ENCODE data around the gene IFFO2. TPM values are rescaled to one million over a fixed set of nuclear protein-coding genes. Genes with fewer than 3 reads are reported as not detected.

Gene IFFO2
- total and polyA plus RNA-seq, 2 experiments from 2014 or later: 0.71 to 7.5 TPM

GRCh38 chr1:18884727-18885126, 71.7 kb downstream of the IFFO2 start:
- Mint-ChIP-seq H3K9me3 (no peaks in the 10 kb centered on the region), H3K36me3 (ENCODE audit: low read depth) (peaks cover 8% of the 10 kb centered on the region; the same call in 2 of the 3 replicates), H3K27me3 (ENCODE audit: insufficient read depth, low read depth, poor library complexity) (peaks cover 3% of the 10 kb centered on the region), H3K4me1 (no peaks in the 10 kb centered on the region), H3K27ac (no peak overlapping the region), H3K4me3 (no peak overlapping the region; the same call in 2 of the 3 replicates)
- Histone ChIP-seq H3K4me1 (ENCODE audit: insufficient read depth) (peaks cover 4% of the 10 kb centered on the region; the same call in 1 of the 2 replicates), H3F3A (replicated peaks; ENCODE audit: low read depth) (no peaks in the 10 kb centered on the region), H3K27ac (ENCODE audit: low read depth) (no peak overlapping the region), H3K79me2 (replicated peaks; ENCODE audit: insufficient read depth) (no peaks in the 10 kb centered on the region), H2AFZ (no peak overlapping the region), H3K4me2 (no peak overlapping the region), H4K20me1 (replicated peaks; ENCODE audit: insufficient read depth) (no peaks in the 10 kb centered on the region), H3K4me3 (no peak overlapping the region), H3K9me2 (ENCODE audit: insufficient read depth) (no peaks in the 10 kb centered on the region), H3K27me3 (ENCODE audit: insufficient read depth) (no peaks in the 10 kb centered on the region), H3K36me3 (ENCODE audit: insufficient read depth) (no peaks in the 10 kb centered on the region)
- DNase-seq (ENCODE audit: low spot score) (no peak), ATAC-seq (no peak)
- TF ChIP-seq POLR2AphosphoS5 (IDR thresholded peaks at IDR 0.05; ENCODE audit: low read depth): no peak
- TF ChIP-seq JUNB (IDR thresholded peaks at IDR 0.05; ENCODE audit: unreplicated experiment): no peak
- TF ChIP-seq ZNF114 (CRISPR knock-in tag; IDR thresholded peaks at IDR 0.05): no peak
- TF ChIP-seq ETS1 (IDR thresholded peaks at IDR 0.05): no peak
- TF ChIP-seq CREB1 (CRISPR knock-in tag; IDR thresholded peaks at IDR 0.05; ENCODE audit: low read depth): no peak
- TF ChIP-seq EZH2 (IDR thresholded peaks at IDR 0.05; ENCODE audit: low read depth, unreplicated experiment): no peak
- no peak for TF ChIP-seq REST (IDR thresholded peaks at IDR 0.05; ENCODE audit: unreplicated experiment)
- no peak for TF ChIP-seq NANOG (IDR thresholded peaks at IDR 0.05; ENCODE audit: borderline replicate concordance)
- no peak for TF ChIP-seq ZNF462 (CRISPR knock-in tag; IDR thresholded peaks at IDR 0.05)
- TF ChIP-seq ZNF331 (CRISPR knock-in tag; IDR thresholded peaks at IDR 0.05; ENCODE audit: low read depth): no peak
- no peak for TF ChIP-seq STAT1 (IDR thresholded peaks at IDR 0.05; ENCODE audit: unreplicated experiment)
- no peak for TF ChIP-seq CTCF (conservative IDR thresholded peaks at IDR 0.05; ENCODE audit: low read depth in 2 of 2)
- no peak for TF ChIP-seq EZH2phosphoT487 (IDR thresholded peaks at IDR 0.05; ENCODE audit: unreplicated experiment)
